Measurements from ENCODE around the gene RHOH.

RHOH gene

DNA sequence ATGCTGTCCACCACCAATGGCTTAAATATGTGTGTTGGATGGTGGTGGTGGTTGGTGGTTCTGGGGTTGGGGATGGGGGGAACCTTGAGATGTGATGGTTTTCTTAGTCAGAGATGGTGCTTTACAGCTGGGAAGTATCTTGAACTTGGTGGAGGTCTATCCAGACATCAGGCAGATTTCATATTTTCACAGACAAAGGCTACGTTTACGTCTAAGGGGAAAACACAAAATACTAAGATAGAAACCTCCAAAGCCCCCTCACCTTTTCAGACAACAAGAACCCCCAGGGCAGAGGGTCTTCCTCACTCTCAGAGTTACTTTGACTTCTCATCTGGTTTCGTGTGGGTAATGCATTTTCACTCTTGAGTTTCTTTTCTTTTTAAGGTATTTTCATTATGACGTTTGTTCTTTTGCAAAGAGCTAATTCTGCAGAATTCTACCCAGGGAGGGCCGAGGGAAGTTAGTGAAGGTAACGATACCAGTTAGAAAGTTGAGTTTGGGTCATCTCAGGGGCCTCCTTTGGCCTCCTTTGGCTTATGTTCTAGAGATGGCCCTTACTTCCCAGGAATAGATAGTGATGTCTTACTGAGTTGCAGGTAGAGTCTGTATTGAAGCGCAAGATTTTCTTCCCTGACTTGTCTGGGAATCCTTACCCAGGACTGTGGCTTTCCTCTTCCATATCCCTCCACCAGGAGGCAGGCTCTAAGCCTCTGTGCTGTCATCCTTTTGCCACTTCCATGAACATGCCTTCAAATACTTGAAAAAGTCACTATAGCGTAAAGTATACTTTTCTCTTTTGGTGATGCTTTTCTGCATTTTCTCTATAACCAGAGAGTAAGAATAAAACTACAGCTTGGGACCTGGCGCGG lies 31.9 kb downstream of the RHOH start:
- no peak overlapping the region for H3K4me3 ChIP-seq (ENCODE audit: control insufficient read depth, low read depth, low read length)
- peak; percentile 18 for DNase-seq (ENCODE audit: low read depth)
- TF ChIP-seq, protein P1, sequence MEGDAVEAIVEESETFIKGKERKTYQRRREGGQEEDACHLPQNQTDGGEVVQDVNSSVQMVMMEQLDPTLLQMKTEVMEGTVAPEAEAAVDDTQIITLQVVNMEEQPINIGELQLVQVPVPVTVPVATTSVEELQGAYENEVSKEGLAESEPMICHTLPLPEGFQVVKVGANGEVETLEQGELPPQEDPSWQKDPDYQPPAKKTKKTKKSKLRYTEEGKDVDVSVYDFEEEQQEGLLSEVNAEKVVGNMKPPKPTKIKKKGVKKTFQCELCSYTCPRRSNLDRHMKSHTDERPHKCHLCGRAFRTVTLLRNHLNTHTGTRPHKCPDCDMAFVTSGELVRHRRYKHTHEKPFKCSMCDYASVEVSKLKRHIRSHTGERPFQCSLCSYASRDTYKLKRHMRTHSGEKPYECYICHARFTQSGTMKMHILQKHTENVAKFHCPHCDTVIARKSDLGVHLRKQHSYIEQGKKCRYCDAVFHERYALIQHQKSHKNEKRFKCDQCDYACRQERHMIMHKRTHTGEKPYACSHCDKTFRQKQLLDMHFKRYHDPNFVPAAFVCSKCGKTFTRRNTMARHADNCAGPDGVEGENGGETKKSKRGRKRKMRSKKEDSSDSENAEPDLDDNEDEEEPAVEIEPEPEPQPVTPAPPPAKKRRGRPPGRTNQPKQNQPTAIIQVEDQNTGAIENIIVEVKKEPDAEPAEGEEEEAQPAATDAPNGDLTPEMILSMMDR (conservative IDR thresholded peaks at IDR 0.05; ENCODE audit: control insufficient read depth, insufficient read depth, low read depth, low read length) = peak; percentile 38

DNA sequence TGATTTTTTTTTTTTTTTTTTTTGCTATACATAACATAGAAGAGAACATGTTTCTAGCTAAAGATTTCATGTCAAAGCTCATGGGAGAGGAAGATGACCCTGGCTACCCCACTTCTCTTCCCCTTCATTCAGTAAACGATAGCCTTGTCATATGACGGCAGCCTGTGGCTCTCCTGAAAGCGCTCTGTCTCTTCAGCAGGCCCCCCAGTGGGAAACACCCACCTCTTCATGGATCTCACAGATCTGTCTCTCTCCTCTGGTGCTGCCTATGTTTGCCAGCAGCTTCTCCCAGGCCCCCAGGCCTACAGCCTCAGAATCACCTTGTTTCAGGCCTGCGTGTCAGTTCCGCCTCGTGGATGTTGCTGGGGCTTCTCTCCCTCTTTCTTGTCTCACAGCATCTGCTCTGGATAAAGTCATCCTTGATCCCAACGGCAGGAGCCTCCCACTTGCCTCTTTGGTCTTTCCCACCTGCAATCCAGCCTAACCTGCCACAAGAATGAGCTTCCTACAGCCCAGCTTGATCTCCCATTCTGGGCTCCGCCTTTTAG lies 34.6 kb downstream of the RHOH start:
- DNase-seq (ENCODE audit: low read depth) = no peak
- no peak overlapping the region for H3K4me3 ChIP-seq (ENCODE audit: control insufficient read depth, low read depth, low read length)

DNA sequence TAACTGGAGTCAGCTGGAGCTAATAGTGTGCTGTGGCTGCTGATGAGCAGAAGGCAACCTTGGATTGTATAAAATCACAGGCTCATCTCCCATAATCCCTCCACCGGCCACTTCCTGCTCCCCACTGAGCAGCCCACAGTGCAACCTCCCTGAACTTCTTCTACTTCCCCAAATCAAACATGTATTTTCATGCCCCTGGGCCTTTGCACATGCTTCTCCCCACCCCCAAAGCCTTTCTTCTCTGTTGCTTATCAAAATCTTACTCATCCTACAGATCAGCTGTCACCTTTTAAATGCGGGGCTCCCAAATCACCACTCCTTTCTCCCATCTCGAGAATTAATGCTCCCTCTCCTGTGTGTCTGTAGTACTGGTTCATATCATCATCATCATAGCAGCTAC lies 35.8 kb downstream of the RHOH start:
- TF ChIP-seq, protein P1 (conservative IDR thresholded peaks at IDR 0.05; ENCODE audit: control insufficient read depth, insufficient read depth, low read depth, low read length) = no peak
- H3K4me3 ChIP-seq (ENCODE audit: control insufficient read depth, low read depth, low read length) = no peak overlapping the region
- no peak for DNase-seq (ENCODE audit: low read depth)

More for the DNA sequence above, 34.6 kb downstream of the RHOH start:
- TF ChIP-seq, protein P1 (conservative IDR thresholded peaks at IDR 0.05; ENCODE audit: control insufficient read depth, insufficient read depth, low read depth, low read length) = no peak

DNA sequence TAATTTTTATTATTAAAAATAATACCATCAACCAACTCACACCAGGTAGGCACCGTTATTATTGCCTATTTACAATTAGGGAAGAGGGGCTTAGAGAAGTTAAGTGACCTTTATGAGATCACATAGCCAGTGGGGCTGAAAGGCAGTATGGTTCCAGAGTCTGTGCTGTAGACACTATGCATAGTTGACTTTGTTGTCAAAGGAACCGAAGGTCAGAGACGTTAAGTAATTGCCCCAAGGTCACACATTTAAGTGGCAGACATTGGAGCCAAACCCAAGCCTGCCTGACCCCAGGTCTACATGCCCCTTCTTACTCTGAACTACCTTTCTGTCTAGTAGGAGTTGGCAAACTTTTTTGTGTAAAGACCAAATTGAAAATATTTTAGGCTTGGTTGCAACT lies 36.4 kb downstream of the RHOH start:
- TF ChIP-seq, protein P1 (conservative IDR thresholded peaks at IDR 0.05; ENCODE audit: control insufficient read depth, insufficient read depth, low read depth, low read length) = no peak
- no peak for DNase-seq (ENCODE audit: low read depth)
- H3K4me3 ChIP-seq (ENCODE audit: control insufficient read depth, low read depth, low read length) = no peak overlapping the region

DNA sequence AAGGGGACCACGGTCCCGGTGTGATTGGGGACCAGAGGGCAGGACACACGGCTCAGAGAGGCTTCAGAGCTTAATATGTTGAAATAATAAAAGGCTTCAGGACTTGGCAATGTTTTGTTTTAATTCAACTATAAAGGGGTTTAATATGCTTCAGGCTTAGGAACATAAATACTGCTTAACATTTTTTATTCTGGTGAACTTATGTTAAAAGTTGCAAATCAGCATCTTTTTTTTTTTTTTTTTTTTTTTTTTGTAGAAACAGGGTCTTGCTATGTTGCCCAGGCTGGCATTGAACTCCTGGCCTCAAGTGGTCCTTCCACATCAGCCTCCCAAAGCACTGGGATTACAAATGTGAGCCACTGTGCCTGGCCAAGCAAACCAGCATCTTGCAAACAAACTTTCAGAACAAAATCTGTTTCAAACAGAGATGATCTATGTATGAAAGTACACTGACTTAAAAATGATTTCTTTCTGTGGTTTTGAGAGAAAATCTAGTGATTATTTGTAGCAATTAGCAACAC lies 37.7 kb downstream of the RHOH start:
- no peak overlapping the region for H3K4me3 ChIP-seq (ENCODE audit: control insufficient read depth, low read depth, low read length)
- TF ChIP-seq, protein P1 (conservative IDR thresholded peaks at IDR 0.05; ENCODE audit: control insufficient read depth, insufficient read depth, low read depth, low read length) = no peak
- DNase-seq (ENCODE audit: low read depth) = no peak

DNA sequence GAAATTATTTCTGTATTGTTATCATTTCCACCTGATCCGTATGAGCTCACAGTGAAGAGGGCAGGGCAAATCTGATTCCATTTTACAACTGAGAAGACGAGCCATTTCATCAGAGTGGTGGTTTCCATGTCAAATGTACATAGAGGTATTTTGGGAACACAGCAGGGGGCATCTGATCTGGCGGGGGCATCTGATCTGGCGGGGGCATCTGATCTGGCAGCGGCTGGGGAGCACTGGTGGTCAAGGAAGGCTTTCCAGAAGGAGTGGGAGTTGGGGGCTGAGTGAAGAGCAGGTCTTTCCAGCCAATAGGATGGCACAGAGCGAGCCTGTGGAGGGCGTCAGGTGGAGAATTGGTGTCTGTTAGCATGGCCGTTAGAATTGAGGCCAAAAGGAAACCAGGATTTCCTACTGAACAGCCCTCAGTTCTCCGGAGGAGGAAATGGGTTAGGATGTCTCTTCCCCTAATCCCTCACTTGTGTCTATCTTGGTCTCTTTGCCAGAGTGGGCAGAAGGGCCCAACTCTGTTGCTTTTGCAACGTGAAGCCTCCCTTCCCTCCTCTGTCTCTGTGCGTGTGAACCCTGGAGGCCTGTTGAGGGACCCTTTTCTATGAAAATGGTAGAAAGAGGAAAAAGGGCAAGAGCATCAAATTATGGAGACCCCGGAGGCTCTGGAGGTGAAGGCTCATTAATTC lies 41.3 kb downstream of the RHOH start:
- no peak overlapping the region for H3K4me3 ChIP-seq (ENCODE audit: control insufficient read depth, low read depth, low read length)
- no peak for DNase-seq (ENCODE audit: low read depth)
- TF ChIP-seq, protein P1 (conservative IDR thresholded peaks at IDR 0.05; ENCODE audit: control insufficient read depth, insufficient read depth, low read depth, low read length) = no peak
